NCI-H187 (cell line): Measurements from ENCODE around the gene JPH2.

Experiments used
- DNase-seq, 2 experiments: peaks; one replicate each; lab custom pipeline; 2025; lab: John Stamatoyannopoulos, UW

Gene JPH2

GRCh38 chr20:44099832-44100231, 87.2 kb downstream of the JPH2 start:
- no peak for DNase-seq

GRCh38 chr20:44098657-44099056, 88.3 kb downstream of the JPH2 start:
- DNase-seq, result no peak

GRCh38 chr20:44098256-44098630, 88.7 kb downstream of the JPH2 start:
- no peak for DNase-seq

GRCh38 chr20:44097521-44098255, 89.3 kb downstream of the JPH2 start:
- DNase-seq, result no peak

- no peak for DNase-seq
These were observed 91.2 kb downstream of the JPH2 start for GRCh38 chr20:44095831-44096230.

GRCh38 chr20:44093249-44093582, 93.8 kb downstream of the JPH2 start:
- no peak for DNase-seq

GRCh38 chr20:44092551-44093248, 94.3 kb downstream of the JPH2 start:
- peak in 1 of 2 experiments; percentile 32 for DNase-seq

- DNase-seq, result no peak
These were observed 96.0 kb downstream of the JPH2 start for GRCh38 chr20:44091026-44091425.

- DNase-seq, result peak in 1 of 2 experiments; percentile 20
These were observed 96.9 kb downstream of the JPH2 start for GRCh38 chr20:44089987-44090674.

- no peak for DNase-seq
These were observed 99.2 kb downstream of the JPH2 start for GRCh38 chr20:44087857-44088120.

- no peak for DNase-seq
These were observed 99.7 kb downstream of the JPH2 start for GRCh38 chr20:44087051-44087856.

- DNase-seq, result no peak
These were observed 101.2 kb downstream of the JPH2 start for GRCh38 chr20:44085616-44086434.

GRCh38 chr20:44084891-44085290, 102.1 kb downstream of the JPH2 start:
- DNase-seq, result no peak

- DNase-seq, result no peak
These were observed 102.5 kb downstream of the JPH2 start for GRCh38 chr20:44084439-44084838.

GRCh38 chr20:44083220-44083933, 103.6 kb downstream of the JPH2 start:
- no peak for DNase-seq

- DNase-seq, result no peak
These were observed 105.1 kb downstream of the JPH2 start for GRCh38 chr20:44081888-44082287.

- DNase-seq, result no peak
These were observed 105.5 kb downstream of the JPH2 start for GRCh38 chr20:44081476-44081875.

GRCh38 chr20:44080646-44081267, 106.2 kb downstream of the JPH2 start:
- peak; percentile 53 to 72 for DNase-seq

GRCh38 chr20:44080064-44080463, 106.9 kb downstream of the JPH2 start:
- no peak for DNase-seq

GRCh38 chr20:44079291-44079690, 107.7 kb downstream of the JPH2 start:
- no peak for DNase-seq

GRCh38 chr20:44075950-44076232, 111.1 kb downstream of the JPH2 start:
- DNase-seq, result no peak
